Type B pancreatic cell (in vitro differentiated cells): Measurements from ENCODE around the gene CRIP3. TPM values are rescaled to one million over a fixed set of nuclear protein-coding genes. Genes with fewer than 3 reads are reported as not detected.

Experiments
- DNase-seq: peaks from one replicate; pipeline ENCODE4 v3.0.0; 2021; ENCODE audit warnings: mixed read lengths; ENCODE audit not compliant: unreplicated experiment; ENCODE audit errors: extremely low spot score
- H3K27ac Mint-ChIP-seq: 2 replicates; pipeline ENCODE4 v1.8.0; 2021; ENCODE audit warnings: mild to moderate bottlenecking, mixed read lengths
- H3K27me3 Mint-ChIP-seq: 2 replicates; pipeline ENCODE4 v1.8.0; 2021; ENCODE audit warnings: mixed read lengths
- H3K36me3 Mint-ChIP-seq: 2 replicates; pipeline ENCODE4 v1.8.0; 2021; ENCODE audit warnings: mixed read lengths
- H3K4me1 Mint-ChIP-seq: one replicate; pipeline ENCODE4 v1.8.0; 2021; ENCODE audit warnings: mixed read lengths; ENCODE audit not compliant: unreplicated experiment
- H3K4me3 Mint-ChIP-seq: 2 replicates; pipeline ENCODE4 v1.8.0; 2021; ENCODE audit warnings: mild to moderate bottlenecking, mixed read lengths
- H3K9me3 Mint-ChIP-seq: 2 replicates; pipeline ENCODE4 v1.8.0; 2021; ENCODE audit warnings: mixed read lengths
- total RNA-seq: library from RNA; stranded (reverse); gene quantifications from 2 replicates; pipeline ENCODE4 v1.2.1, GENCODE V29; 2021; ENCODE audit warnings: low replicate concordance
- TF ChIP-seq, protein P1 (sequence below): fragments of 200-600 bp; sonication (generic); conservative IDR thresholded peaks from 2 replicates; pipeline ENCODE4 v1.5.0; 2021; ENCODE audit warnings: antibody characterized with exemption, mild to moderate bottlenecking

CRIP3 gene
- total RNA-seq, 1 donor from 2014 or later, result 2.9 TPM

DNA sequence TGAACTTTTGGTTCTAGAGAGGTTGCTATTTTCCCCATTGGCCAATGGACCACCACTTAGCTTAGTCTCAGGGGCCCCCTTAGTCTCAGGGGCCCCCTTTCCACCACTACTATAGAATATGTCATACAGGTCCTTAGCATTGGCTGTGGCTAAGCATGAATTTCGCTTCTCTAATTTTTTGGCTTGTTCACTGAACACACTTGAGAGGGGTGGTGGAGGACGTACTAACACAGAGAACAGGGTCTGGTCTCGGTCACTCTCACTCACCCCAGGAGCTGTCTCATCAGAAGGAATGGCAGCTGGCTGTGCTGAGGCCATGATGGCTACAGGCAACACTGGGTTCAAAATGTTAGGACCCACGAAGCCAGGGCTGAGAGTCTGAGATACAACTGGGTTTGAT is 30.5 kb upstream of the CRIP3 start:
- Mint-ChIP-seq H3K4me1 (peaks cover 7% of the 10 kb centered on the region), H3K4me3 (no peak overlapping the region), H3K9me3 (no peaks in the 10 kb centered on the region), H3K27ac (no peak overlapping the region), H3K36me3 (peaks cover 31% of the 10 kb centered on the region), H3K27me3 (no peaks in the 10 kb centered on the region)
- TF ChIP-seq, protein P1, sequence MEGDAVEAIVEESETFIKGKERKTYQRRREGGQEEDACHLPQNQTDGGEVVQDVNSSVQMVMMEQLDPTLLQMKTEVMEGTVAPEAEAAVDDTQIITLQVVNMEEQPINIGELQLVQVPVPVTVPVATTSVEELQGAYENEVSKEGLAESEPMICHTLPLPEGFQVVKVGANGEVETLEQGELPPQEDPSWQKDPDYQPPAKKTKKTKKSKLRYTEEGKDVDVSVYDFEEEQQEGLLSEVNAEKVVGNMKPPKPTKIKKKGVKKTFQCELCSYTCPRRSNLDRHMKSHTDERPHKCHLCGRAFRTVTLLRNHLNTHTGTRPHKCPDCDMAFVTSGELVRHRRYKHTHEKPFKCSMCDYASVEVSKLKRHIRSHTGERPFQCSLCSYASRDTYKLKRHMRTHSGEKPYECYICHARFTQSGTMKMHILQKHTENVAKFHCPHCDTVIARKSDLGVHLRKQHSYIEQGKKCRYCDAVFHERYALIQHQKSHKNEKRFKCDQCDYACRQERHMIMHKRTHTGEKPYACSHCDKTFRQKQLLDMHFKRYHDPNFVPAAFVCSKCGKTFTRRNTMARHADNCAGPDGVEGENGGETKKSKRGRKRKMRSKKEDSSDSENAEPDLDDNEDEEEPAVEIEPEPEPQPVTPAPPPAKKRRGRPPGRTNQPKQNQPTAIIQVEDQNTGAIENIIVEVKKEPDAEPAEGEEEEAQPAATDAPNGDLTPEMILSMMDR, result no peak
- no peak for DNase-seq

DNA sequence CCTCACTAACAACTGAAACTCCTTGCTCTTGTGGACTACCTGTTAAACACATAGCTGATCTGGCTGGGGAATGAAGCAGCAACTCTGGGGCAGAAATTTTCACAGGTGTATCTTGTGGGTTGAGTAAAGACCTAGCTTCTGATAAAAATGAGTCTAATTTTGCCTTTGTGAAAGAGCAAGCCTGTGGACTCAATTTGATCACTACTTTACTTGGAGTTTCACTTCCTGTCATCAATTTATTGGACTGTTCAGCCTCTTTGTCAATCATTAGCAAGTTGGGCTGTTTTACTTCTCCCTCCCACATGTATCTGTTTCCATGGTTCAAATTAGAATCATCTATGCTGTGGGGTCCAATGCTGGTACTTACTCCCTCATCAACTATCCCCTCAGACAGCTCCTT is 29.6 kb upstream of the CRIP3 start:
- Mint-ChIP-seq H3K4me1 (peaks cover 7% of the 10 kb centered on the region), H3K27me3 (no peaks in the 10 kb centered on the region), H3K36me3 (peaks cover 31% of the 10 kb centered on the region), H3K4me3 (no peak overlapping the region), H3K9me3 (no peaks in the 10 kb centered on the region), H3K27ac (no peak overlapping the region)
- TF ChIP-seq, protein P1, result no peak
- no peak for DNase-seq

GRCh38 chr6:43336382-43336781 is 27.8 kb upstream of the CRIP3 start:
- H3K27ac Mint-ChIP-seq, result no peak overlapping the region
- peaks cover 17% of the 10 kb centered on the region for H3K36me3 Mint-ChIP-seq
- H3K27me3 Mint-ChIP-seq, result no peaks in the 10 kb centered on the region
- peaks cover 7% of the 10 kb centered on the region for H3K4me1 Mint-ChIP-seq
- H3K4me3 Mint-ChIP-seq, result no peak overlapping the region
- DNase-seq, result no peak
- TF ChIP-seq, protein P1, result no peak
- H3K9me3 Mint-ChIP-seq, result no peaks in the 10 kb centered on the region

DNA sequence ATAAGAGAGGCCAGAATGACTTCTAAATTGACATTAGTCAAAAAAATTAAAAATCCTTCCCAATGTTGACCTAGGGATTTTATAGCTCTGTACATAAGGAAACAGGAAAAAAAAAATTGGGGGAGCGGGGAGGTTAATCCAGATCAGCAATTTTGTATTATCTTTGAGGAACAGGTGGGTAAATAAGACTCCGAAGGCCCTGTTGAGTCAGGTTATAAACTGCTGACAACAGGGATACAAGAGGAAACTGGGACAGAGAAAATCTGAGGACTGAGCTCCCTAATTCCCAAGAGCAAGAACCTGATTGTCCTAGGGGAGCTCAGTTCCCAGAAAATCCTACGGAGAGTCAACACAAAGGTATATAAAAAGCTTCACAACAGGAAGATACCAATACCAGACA is 26.8 kb upstream of the CRIP3 start:
- H3K4me1 Mint-ChIP-seq, result peaks cover 7% of the 10 kb centered on the region
- H3K9me3 Mint-ChIP-seq, result no peaks in the 10 kb centered on the region
- no peak for DNase-seq
- TF ChIP-seq, protein P1, result no peak
- peaks cover 17% of the 10 kb centered on the region for H3K36me3 Mint-ChIP-seq
- no peaks in the 10 kb centered on the region for H3K27me3 Mint-ChIP-seq
- H3K4me3 Mint-ChIP-seq, result no peak overlapping the region
- H3K27ac Mint-ChIP-seq, result no peak overlapping the region

DNA sequence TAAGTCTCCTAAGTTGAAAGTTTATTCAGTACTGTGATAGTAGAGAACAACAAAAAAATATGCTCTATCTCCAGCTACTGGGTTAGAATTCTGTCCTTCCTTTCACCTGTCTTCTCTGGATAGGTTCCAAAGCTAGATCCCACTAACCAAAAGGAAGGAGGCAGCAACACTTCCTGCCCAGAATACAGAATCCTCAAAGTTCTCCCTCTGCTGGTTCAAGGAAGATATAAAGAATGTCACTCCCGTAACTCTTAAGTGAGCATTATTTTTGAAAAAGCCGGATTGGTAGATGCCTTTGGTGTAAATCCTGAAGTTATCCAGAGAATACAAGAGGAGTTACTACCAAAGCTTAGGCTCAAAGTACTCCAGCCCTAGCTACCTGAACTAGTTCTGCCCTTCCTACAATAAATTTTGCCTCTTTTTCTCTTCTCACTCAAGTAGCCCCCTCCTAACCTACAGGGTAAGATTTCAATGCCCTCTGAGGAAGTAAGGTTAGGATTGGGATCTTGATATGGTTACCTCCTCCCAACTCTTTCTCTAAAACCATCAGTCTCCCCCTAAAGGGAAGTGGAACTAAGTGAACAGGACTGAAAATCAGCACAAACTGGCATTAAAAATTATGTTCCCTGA is 26.0 kb upstream of the CRIP3 start:
- H3K36me3 Mint-ChIP-seq, result peaks cover 13% of the 10 kb centered on the region
- H3K4me3 Mint-ChIP-seq, result no peak overlapping the region
- DNase-seq, result no peak
- H3K27me3 Mint-ChIP-seq, result no peaks in the 10 kb centered on the region
- TF ChIP-seq, protein P1, result peak; percentile 81
- no peaks in the 10 kb centered on the region for H3K9me3 Mint-ChIP-seq
- H3K27ac Mint-ChIP-seq, result no peak overlapping the region
- H3K4me1 Mint-ChIP-seq, result peaks cover 7% of the 10 kb centered on the region

DNA sequence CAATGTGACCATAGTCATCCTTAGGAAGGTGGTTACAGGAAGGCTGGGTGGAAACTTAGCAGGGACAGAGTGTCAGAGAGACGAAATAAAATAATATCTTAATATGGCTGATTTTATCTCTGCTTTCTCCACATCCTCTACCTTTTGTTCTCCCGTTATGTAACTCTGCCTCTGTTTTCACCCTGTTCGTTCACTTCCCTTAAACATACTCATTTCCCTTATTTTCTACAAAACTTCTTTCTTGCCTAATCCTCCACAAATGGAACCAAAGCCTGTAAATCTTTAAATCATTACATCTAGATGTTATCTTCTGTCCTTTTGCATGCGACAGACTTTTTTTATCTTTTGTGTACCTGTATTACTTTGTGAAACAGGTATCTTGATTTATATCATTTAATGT is 23.3 kb upstream of the CRIP3 start:
- Mint-ChIP-seq H3K9me3 (no peaks in the 10 kb centered on the region), H3K27ac (no peak overlapping the region), H3K36me3 (peaks cover 4% of the 10 kb centered on the region), H3K27me3 (no peaks in the 10 kb centered on the region), H3K4me3 (no peak overlapping the region), H3K4me1 (peaks cover 7% of the 10 kb centered on the region)
- TF ChIP-seq, protein P1, result no peak
- DNase-seq, result no peak
